A549 (cell line): ENCODE results near the gene ITGA7.

Source experiments
- CTCF ChIP-seq: fragments of >200 bp; sonication (Bioruptor Twin); formaldehyde crosslinking; IDR thresholded peaks from 3 replicates; pipeline ENCODE4 v1.5.1; 2016
- NFE2L2 ChIP-seq: fragments of 150-350 bp; conservative IDR thresholded peaks from 2 replicates; pipeline ENCODE4 v1.6.1; 2014; ENCODE audit warnings: low read length
- NR3C1 ChIP-seq: fragments of >200 bp; sonication (Bioruptor Twin); formaldehyde crosslinking; IDR thresholded peaks from 3 replicates; pipeline ENCODE4 v1.6.1; 2017
- PHF8 ChIP-seq: fragments of 200-600 bp; sonication (generic); IDR thresholded peaks from 2 replicates; pipeline ENCODE4 v1.6.1; 2016; ENCODE audit warnings: low read depth, mild to moderate bottlenecking, antibody characterized with exemption, moderate library complexity, borderline replicate concordance
- POLR2A ChIP-seq: IDR thresholded peaks from 2 replicates; pipeline ENCODE4 v1.6.1; 2012; ENCODE audit warnings: mild to moderate bottlenecking, low read length

- no peak for TF ChIP-seq NFE2L2
- TF ChIP-seq NR3C1, result no peak
- TF ChIP-seq POLR2A, result no peak
- no peak for TF ChIP-seq CTCF
- TF ChIP-seq PHF8, result no peak
These were observed 13.6 kb downstream of the ITGA7 start for GRCh38 chr12:55694188-55694515.
